ENCODE results near the gene INHBA. TPM values are rescaled to one million over a fixed set of nuclear protein-coding genes. Genes with fewer than 3 reads are reported as not detected.
A peak's percentile ranks its signal among the peaks of the same experiment; 100 is the strongest.

INHBA gene
- 20.2 and 53.6 TPM in 2 replicates for total RNA-seq

GRCh38 chr7:41702635-41703371, at the start of gene INHBA:
Gene INHBA, minus strand, starts transcription at chr7:41703090. Its CDS starts 2,716 bp downstream, at chr7:41700374.
- no peak for DNase-seq (ENCODE audit: extremely low read depth, low read depth, low spot score)

- no peak for DNase-seq (ENCODE audit: extremely low read depth, low read depth, low spot score)
Measured at GRCh38 chr7:41752615-41753014, 49.7 kb upstream of the INHBA start.

DNA sequence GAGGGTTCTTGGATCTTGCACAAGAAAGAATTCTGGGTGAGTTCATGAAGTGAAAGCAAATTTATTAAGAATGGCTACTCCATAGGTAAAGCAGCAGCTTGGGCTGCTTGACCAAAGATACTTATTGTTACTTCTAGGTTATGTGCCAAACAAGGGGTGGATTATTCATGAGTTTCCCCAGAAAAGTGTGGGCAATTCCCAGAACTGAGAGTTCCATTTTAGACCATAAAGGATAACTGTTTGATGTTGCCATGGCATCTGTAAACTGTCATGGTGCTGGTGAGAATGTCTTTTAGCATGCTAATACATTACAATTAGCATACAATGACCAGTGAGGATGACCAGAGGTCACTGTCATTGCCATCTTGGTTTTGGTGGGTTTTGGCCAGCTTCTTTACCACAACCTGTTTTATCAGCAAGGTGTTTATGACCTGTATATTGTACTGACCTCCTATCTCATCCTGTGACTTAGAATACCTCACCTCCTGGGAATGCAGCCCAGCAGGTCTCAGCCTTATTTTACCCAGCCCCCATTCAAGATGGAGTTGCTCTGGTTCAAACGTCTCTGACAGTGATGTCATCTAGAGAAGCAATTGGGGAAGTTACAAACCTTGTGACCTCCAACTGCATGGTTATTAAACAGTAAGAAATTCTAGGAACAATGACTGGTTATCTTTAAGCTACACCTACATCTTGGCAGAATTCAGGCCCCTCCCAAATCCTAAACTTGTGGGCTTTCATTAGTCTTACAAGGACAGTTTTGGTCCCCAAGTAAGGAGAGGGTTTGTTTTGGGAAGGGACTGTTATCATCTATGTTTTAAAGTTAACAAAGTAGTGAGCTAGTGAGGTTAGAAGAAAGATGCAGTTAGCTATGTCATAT, 48.0 kb upstream of the INHBA start:
- no peak for DNase-seq (ENCODE audit: extremely low read depth, low read depth, low spot score)

GRCh38 chr7:41747961-41748360, 45.1 kb upstream of the INHBA start:
- DNase-seq (ENCODE audit: extremely low read depth, low read depth, low spot score): no peak

DNA sequence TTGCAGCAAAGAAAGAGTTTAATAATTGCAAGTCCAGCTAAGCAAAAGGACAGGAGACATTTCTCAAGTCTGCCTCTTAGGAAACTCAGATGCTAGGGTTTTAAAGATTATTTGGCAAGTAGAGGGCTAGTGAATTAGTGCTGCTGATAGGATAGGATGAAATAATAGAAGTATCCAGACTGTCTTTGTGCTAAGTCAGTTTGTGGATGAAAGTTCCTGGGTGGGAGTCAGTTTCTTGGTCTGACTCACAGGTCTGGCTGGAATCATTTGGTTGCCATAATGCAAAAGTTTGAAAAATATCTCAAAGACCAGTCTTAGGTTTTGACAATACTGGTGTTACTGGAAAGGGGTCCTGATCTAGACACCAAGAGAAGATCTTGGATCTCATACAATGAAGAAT, 42.6 kb upstream of the INHBA start:
- no peak for DNase-seq (ENCODE audit: extremely low read depth, low read depth, low spot score)

- no peak for DNase-seq (ENCODE audit: extremely low read depth, low read depth, low spot score)
Measured at GRCh38 chr7:41744161-41744560, 41.3 kb upstream of the INHBA start.

DNA sequence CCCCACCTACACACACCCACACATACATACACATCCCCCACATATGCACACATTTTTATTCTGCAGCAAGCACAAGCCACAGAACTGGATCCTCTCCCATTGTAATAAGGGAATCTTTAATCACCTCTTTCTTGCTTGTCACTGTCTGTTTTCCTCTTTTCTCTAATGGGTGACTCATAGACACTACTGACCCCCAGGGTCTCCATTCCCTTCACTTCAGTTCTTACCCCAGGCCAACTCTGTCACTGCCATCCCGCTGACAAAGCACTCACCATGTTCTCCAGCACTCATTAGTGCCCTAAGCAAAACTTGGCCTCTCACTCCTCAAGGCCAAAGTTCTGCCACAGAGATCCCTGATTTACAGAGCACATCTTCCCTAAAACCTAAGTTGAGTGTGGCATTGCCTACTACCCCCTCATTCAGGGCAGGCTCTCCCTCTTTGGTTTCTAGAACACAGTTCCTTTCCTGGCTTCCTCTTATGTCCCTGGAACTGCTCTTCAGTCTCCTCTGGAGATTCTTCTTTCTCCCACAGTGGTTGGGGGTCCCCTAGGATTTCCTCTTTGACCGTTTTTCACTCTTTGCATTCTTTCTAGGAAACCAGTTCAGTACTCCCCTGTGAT, 39.6 kb upstream of the INHBA start:
- DNase-seq (ENCODE audit: extremely low read depth, low read depth, low spot score): no peak

DNA sequence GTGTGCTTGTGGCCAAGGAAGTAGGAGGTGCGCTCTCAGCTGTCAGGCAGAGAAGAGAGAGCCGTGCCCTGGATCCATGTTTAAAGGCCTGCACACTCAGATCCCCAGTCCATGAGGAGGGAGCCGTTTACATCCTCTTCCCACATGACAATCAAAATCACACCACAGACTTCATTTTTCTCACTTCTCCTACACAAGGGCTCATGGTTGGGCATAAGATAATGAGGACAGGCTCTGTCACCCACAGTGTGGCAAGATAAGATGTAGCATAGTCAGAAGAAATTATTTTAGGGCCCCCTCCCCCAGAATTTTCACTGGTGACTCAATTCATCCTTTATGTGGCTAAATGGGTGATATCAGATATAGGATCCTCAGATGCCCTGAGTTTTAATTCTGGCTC, 35.9 kb upstream of the INHBA start:
- no peak for DNase-seq (ENCODE audit: extremely low read depth, low read depth, low spot score)

GRCh38 chr7:41738336-41738735, 35.4 kb upstream of the INHBA start:
- DNase-seq (ENCODE audit: extremely low read depth, low read depth, low spot score): no peak

DNA sequence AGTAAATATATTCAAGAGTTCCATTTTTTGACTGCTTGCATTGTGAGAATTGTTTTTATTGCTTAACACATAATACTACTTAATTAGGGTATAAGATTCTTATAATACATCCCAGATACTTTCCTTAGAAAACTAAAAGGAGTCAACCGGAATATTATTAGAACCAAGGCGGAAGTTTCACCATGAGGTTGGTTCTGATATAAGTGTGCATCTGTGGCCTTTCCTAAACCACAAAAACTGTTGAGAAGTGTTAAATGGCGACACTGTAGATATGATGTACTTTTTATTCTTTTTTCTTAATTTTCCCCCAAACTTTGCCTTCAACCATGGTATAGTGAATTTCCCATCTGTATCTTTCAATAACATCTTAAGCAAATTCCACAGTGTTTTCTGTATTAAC, 32.3 kb upstream of the INHBA start:
- DNase-seq (ENCODE audit: extremely low read depth, low read depth, low spot score): no peak

DNA sequence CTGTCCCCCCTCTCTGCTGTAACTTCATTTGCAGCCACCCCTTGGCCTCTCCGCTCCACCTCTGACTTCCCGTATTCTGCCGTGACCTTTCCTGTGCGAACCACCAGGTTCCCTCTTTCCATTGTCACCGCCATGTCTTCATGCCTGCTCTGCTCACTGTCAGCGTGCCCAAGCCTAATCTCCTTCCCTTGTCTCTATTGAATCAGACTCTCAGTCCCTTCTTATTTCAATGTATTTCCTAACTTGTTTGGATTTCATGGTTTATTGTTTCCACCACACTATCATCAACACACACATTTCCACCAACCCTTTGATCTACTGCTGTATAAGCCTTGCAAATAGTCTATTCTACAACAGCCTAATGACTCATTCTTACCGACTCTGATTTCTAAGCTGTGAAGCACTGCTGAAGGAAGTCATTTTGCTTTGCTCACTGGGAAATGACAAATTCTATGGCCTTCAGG, 30.0 kb upstream of the INHBA start:
- DNase-seq (ENCODE audit: extremely low read depth, low read depth, low spot score): peak; percentile 41

DNA sequence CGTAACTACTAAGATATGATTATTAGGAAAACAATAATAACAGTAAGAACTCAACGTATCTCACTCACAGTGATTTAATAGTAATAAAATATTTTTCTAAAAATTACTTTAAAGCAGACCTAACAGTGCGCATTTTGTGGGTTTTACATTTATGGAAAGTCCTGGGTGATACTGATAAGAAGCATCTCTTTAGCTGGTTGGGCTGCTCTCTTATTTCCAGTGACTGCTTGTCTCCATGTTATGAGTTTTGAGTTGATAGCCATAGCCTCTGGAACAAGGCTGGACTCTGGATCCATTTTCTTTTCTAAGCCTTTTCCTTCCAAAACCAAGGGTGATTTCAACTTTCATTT, 29.5 kb upstream of the INHBA start:
- no peak for DNase-seq (ENCODE audit: extremely low read depth, low read depth, low spot score)

GRCh38 chr7:41731493-41732435, 28.9 kb upstream of the INHBA start:
- no peak for DNase-seq (ENCODE audit: extremely low read depth, low read depth, low spot score)

GRCh38 chr7:41730668-41731067, 27.8 kb upstream of the INHBA start:
- DNase-seq (ENCODE audit: extremely low read depth, low read depth, low spot score): no peak

DNA sequence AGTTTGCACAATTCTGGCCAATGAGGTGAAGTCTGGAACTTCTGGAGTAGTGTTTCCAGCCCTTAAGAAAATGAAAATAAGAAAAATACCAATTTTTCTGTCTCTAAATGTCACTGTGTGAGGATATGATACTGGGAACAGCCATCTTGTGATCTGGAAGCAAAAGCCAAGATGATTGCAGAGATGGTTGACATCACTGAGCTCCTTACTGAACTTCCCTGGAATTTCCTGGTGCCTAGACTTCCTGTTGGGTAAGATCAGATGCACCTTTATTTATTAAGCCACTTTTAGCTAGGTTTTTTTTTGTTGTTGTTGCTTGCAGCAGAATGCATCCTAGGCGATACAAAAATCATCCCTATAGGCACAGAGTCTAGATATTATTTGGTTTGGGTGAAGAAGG, 27.3 kb upstream of the INHBA start:
- no peak for DNase-seq (ENCODE audit: extremely low read depth, low read depth, low spot score)

- no peak for DNase-seq (ENCODE audit: extremely low read depth, low read depth, low spot score)
Measured at GRCh38 chr7:41729059-41729458, 26.2 kb upstream of the INHBA start.

- no peak for DNase-seq (ENCODE audit: extremely low read depth, low read depth, low spot score)
Measured at GRCh38 chr7:41725013-41725412, 22.1 kb upstream of the INHBA start.

DNA sequence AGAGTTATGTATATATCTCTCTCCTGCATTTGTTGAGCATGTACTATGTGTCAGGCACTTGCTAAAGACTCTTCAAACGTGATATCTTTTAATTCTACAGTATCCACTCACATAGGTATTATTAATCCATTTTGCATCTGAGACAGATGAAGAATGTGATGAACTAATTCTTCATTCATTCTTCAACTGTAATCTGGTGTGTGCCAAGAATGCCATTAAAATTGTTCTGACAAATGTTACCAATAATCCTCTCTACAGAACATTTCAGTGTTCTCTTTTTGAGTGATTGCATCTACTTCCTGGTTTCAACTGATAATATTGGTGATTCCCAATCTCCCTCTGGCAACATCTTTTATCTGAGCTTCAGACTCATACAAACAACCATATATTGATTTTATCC, 18.0 kb upstream of the INHBA start:
- DNase-seq (ENCODE audit: extremely low read depth, low read depth, low spot score): no peak

DNA sequence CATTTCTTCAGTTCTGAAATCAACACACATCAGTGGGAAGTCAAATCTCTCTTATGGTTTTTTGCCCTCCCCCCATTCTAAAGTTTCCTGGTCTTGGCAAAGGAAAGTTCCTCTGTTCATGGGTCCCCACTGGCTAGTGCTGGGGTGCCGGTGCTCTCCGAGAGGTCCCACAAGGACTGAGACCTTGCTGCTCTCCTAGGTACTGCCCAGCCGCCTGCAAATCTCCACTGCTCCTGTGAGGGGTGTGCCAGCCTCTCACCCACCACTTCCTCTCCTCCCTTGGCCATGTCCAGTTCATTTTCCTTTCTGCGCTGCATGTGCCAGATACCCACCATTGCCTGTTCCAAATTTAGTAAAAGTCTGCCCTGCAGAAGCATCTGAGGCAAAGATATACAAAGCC, 17.2 kb upstream of the INHBA start:
- DNase-seq (ENCODE audit: extremely low read depth, low read depth, low spot score): no peak

GRCh38 chr7:41716691-41717090, 13.8 kb upstream of the INHBA start:
- no peak for DNase-seq (ENCODE audit: extremely low read depth, low read depth, low spot score)

GRCh38 chr7:41715000-41715399, 12.1 kb upstream of the INHBA start:
- no peak for DNase-seq (ENCODE audit: extremely low read depth, low read depth, low spot score)
